Lower leg skin (tissue), 4 donors: ENCODE data around the gene F10. TPM values are rescaled to one million over a fixed set of nuclear protein-coding genes. Genes with fewer than 3 reads are reported as not detected.
"Not testable (repeated sequence)": the region's sequence is repeated elsewhere in the genome, so short reads cannot be mapped to it uniquely, and the experiment has no call there.

Source experiments
- DNase-seq, 2 donors: peaks; one replicate each; pipeline ENCODE4 v3.0.0-alpha.2; 2019; ENCODE audit warnings: low spot score in 2 of 2
- H3K4me3 ChIP-seq: fragments of 200-600 bp; sonication (generic); 2 replicates; pipeline ENCODE4 v1.5.1; 2017; ENCODE audit warnings: mild to moderate bottlenecking, low read depth; ENCODE audit not compliant: poor library complexity, severe bottlenecking
- POLR2A ChIP-seq, 2 donors: fragments of 450-650 bp; IDR thresholded peaks; one replicate each; pipeline ENCODE4 v1.6.1; 2016 to 2017; ENCODE audit warnings: antibody characterized with exemption in 2 of 2, mild to moderate bottlenecking in 1 of 2, moderate library complexity in 1 of 2
- WGBS, 2 donors: methylation state at CpG; one replicate each; pipeline ENCODE4 v1.1.5; 2018; 5-methylcytosine and 5-hydroxymethylcytosine counted together
- intact Hi-C: fragments of 100-400 bp; cut with DNase I; formaldehyde crosslinking; loops from one replicate; pipeline ENCODE4 v1.15.0; 2023; ENCODE audit warnings: low total_unique reads
- total RNA-seq, 4 donors: library from RNA; depleted of rRNA; stranded (reverse); fragments of >200 nt; gene quantifications; one replicate each; pipeline ENCODE4 v1.1.0, GENCODE V29; 2016
- TF ChIP-seq, protein P1 (sequence below), 3 donors: fragments of 450-650 bp; IDR thresholded peaks; one replicate each; pipeline ENCODE4 v1.5.1; 2016; ENCODE audit warnings: antibody characterized with exemption in 3 of 3, mild to moderate bottlenecking in 3 of 3, moderate library complexity in 2 of 3

The F10 gene
- total RNA-seq, 4 donors from 2014 or later, result 6.5 to 31.0 (median 9.3) TPM

DNA sequence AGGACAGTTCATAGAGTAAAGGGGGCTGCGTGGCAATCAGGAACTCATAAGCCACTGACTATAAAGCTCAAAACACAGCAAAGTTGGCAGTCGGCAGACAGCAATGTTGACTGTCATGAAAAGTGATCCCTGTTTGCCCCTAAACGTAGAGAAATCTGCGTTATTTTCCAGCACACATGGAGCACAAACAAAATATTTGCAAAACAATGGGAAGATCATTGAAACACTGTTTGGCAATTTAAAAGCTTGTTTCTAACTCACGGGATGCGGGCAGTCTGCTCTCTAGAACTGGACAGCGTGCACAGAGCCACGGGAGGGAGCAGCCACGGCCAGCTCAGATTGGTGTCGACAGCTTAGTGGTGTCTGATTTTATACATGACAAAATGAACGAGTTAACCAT lies 23.5 kb upstream of the F10 start:
- WGBS, 2 donors, result 73 to 76% methylated on average over 11 of the region's 11 CpGs
- intact Hi-C loops, result no loop called here
- no peak for DNase-seq
- no peak overlapping the region for H3K4me3 ChIP-seq
- TF ChIP-seq, protein P1, sequence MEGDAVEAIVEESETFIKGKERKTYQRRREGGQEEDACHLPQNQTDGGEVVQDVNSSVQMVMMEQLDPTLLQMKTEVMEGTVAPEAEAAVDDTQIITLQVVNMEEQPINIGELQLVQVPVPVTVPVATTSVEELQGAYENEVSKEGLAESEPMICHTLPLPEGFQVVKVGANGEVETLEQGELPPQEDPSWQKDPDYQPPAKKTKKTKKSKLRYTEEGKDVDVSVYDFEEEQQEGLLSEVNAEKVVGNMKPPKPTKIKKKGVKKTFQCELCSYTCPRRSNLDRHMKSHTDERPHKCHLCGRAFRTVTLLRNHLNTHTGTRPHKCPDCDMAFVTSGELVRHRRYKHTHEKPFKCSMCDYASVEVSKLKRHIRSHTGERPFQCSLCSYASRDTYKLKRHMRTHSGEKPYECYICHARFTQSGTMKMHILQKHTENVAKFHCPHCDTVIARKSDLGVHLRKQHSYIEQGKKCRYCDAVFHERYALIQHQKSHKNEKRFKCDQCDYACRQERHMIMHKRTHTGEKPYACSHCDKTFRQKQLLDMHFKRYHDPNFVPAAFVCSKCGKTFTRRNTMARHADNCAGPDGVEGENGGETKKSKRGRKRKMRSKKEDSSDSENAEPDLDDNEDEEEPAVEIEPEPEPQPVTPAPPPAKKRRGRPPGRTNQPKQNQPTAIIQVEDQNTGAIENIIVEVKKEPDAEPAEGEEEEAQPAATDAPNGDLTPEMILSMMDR (IDR thresholded peaks at IDR 0.05), result no peak
- TF ChIP-seq POLR2A (IDR thresholded peaks at IDR 0.05), result no peak

DNA sequence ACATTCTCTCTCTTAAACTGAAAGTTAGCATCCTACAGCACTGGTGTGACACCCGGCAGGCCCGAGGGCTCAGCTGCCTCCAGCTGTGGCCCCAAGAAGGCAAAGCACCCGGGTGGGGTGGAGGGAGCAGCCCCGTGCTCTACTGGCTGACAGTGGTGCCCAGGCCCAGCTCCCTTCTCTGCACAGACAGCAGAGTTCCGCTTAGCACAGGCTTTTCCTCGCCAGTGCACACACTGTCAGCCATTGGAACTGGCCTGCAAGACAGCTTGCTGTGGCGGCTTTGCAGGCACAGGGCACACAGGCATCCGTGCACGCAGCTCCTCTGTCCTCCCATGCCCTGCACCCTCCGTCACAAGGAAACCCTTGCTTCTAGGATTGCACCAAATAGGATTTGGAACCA lies 20.3 kb upstream of the F10 start:
- intact Hi-C loops, DNase-seq, H3K4me3 ChIP-seq: not testable (repeated sequence)
- 55 to 78% methylated on average over 9 to 10 of the region's 10 CpGs for WGBS, 2 donors

DNA sequence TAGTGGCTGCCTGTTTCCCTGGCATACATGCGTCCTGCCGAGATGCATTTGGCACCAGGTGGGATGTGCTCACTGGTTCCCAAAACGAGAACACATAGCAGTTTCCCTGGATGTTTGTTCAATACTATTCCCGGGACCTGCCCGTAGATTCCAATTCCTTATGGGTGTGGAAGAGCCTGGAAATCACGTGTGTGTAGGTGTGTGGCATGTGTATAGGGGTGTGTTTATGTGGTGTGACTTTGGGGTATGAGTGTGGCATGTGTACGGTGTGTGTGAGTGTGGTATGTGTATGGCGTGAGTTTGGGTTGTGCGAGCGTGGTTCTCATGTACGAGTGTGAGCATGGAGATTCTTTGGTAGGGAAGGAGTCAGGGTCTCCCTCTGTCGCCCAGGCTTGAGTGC lies 19.9 kb upstream of the F10 start:
- TF ChIP-seq, protein P1 (IDR thresholded peaks at IDR 0.05), result no peak
- TF ChIP-seq POLR2A (IDR thresholded peaks at IDR 0.05), result no peak
- 77 to 80% methylated on average over 12 of the region's 12 CpGs for WGBS, 2 donors
- no peak overlapping the region for H3K4me3 ChIP-seq
- intact Hi-C loops, result no loop called here
- DNase-seq, result no peak

DNA sequence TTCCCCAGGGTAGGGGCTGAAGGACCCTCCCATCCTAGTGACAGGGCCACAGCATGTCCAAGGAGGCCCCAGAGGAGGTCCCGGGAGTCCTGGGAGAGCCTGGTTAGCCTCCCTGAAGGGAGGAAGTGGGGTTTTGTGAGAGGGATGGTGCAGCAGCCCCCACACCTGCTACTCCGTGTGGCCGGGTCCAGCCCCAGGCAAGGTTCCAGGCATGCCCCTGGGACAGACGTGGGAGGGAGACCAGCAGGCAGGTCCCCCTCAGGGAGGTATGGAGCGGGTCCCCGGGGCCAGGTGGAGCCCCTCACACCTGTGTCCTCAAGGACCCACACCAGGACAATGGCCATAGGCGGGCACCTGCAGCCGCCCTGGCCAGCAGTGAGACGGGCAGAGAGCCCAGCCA lies 19.0 kb upstream of the F10 start:
- TF ChIP-seq POLR2A (IDR thresholded peaks at IDR 0.05), result no peak
- TF ChIP-seq, protein P1 (IDR thresholded peaks at IDR 0.05), result no peak
- 43 to 67% methylated on average over 4 to 9 of the region's 9 CpGs for WGBS, 2 donors

DNA sequence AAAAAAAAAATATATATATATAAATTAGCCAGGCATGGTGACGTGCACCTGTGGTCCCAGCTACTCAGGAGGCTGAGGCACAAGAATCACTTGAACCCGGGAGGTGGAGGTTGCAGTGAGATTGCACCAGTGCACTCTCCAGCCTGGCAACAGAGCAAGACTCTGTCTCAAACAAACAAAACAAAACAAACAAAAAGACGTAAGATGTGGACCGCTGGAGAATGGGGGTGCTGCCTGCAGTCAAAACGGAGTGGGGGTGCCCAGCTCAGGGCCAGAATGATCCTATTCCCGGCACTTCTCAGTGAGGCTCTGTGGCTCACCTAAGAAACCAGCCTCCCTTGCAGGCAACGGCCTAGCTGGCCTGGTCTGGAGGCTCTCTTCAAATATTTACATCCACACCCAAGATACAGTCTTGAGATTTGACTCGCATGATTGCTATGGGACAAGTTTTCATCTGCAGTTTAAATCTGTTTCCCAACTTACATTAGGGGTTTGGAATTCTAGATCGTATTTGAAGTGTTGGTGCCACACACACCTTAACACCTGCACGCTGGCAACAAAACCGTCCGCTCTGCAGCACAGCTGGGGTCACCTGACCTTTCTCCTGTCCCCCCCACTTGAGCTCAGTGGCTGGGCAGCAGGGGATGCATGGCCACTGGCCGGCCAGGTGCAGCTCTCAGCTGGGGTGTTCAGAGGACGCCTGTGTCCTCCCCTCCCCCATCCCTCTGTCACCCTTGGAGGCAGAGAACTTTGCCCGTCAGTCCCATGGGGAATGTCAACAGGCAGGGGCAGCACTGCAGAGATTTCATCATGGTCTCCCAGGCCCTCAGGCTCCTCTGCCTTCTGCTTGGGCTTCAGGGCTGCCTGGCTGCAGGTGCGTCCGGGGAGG lies 17.3 kb upstream of the F10 start, which contains the start of gene F7:
Gene F7, plus strand, starts transcription at position 760 of the 889 bp plus-strand sequence. Its CDS starts 51 bp downstream, at position 811.
- 56 to 67% methylated on average over 15 to 16 of the region's 17 CpGs for WGBS, 2 donors
- TF ChIP-seq, protein P1 (IDR thresholded peaks at IDR 0.05), result no peak
- no peak within 1 kb of the TSS for H3K4me3 ChIP-seq
- intact Hi-C loops, result no loop called here
- no peak for DNase-seq

More for the DNA sequence above, 19.0 kb upstream of the F10 start:
- no peak overlapping the region for H3K4me3 ChIP-seq
- no peak for DNase-seq
- intact Hi-C loops, result no loop called here

DNA sequence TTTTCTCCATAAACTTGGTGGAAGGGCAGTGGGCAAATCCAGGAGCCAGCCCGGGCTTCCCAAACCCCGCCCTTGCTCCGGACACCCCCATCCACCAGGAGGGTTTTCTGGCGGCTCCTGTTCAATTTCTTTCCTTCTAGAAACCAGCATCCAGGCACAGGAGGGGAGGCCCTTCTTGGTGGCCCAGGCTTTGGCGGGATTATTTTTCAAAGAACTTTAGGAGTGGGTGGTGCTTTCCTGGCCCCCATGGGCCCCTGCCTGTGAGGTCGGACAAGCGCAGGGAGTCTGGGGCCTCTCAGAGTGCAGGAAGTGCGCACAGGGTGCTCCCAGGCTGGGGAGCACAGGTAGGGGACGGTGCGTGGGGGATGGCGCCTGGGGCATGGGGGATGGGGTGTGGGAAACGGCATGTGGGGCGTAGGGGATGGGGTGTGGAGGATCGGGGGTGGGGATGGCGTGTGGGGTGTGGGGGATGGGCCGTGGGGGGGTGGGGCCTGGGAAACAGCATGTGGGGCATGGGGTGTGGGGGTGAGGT lies 16.6 kb upstream of the F10 start:
- no peak overlapping the region for H3K4me3 ChIP-seq
- no peak for TF ChIP-seq POLR2A (IDR thresholded peaks at IDR 0.05)
- TF ChIP-seq, protein P1 (IDR thresholded peaks at IDR 0.05), result no peak
- no peak for DNase-seq
- 21 to 43% methylated on average over 8 to 10 of the region's 16 CpGs for WGBS, 2 donors
- intact Hi-C loops, result no loop called here
